H1 (cell line): Measurements from ENCODE around the gene FBN2. TPM values are rescaled to one million over a fixed set of nuclear protein-coding genes. Genes with fewer than 3 reads are reported as not detected.

Source experiments
- CTCF ChIA-PET: fragments of 300-600 bp; sonication (Branson Sonifier 250); formaldehyde crosslinking; loops from one replicate; lab custom pipeline; 2021; ENCODE audit not compliant: partially characterized antibody; lab: Charles Lee
- POLR2A ChIA-PET: fragments of 300-600 bp; sonication (Branson Sonifier 250); formaldehyde crosslinking; loops from one replicate; lab custom pipeline; 2021; ENCODE audit warnings: inconsistent platforms; ENCODE audit not compliant: partially characterized antibody; lab: Charles Lee
- DNase-seq, 2 experiments: peaks; one replicate each; pipeline versions ENCODE4 v3.0.0 to v3.0.0-alpha.2; 2010 to 2022; ENCODE audit warnings: low spot score in 2 of 2, low read depth in 1 of 2, mixed read lengths in 1 of 2
- FAIRE-seq: peaks from 2 replicates; lab custom pipeline; 2011; peaks lifted over from hg19 to GRCh38; lab: Jason Lieb, UNC
- H2AFZ ChIP-seq: 2 replicates; pipeline ENCODE4 v1.8.1; 2012; ENCODE audit warnings: low read length, inconsistent platforms
- H2AK5ac ChIP-seq: 2 replicates; pipeline ENCODE4 v1.6.1; 2013; ENCODE audit warnings: low read depth, low read length
- H2BK120ac ChIP-seq: replicated peaks from 2 replicates; pipeline ENCODE3; 2013; ENCODE audit warnings: low read depth, low read length, inconsistent platforms
- H2BK12ac ChIP-seq: 2 replicates; pipeline ENCODE4 v1.6.1; 2013; ENCODE audit warnings: low read depth, low read length
- H2BK15ac ChIP-seq: 2 replicates; pipeline ENCODE4 v1.6.1; 2013; ENCODE audit warnings: low read length
- H2BK20ac ChIP-seq: 2 replicates; pipeline ENCODE4 v1.6.1; 2013; ENCODE audit warnings: low read length
- H2BK5ac ChIP-seq: 2 replicates; pipeline ENCODE4 v1.6.1; 2013; ENCODE audit warnings: low read depth, low read length
- H3K14ac ChIP-seq: 2 replicates; pipeline ENCODE4 v1.6.1; 2013; ENCODE audit warnings: inconsistent platforms; ENCODE audit not compliant: insufficient read length
- H3K18ac ChIP-seq: 2 replicates; pipeline ENCODE4 v1.6.1; 2013; ENCODE audit warnings: low read length; ENCODE audit errors: extremely low read depth
- H3K23ac ChIP-seq: 2 replicates; pipeline ENCODE4 v1.6.1; 2013; ENCODE audit warnings: inconsistent platforms; ENCODE audit not compliant: insufficient read length
- H3K23me2 ChIP-seq: 2 replicates; pipeline ENCODE4 v1.6.1; 2013; ENCODE audit warnings: low read depth, low read length
- H3K27ac ChIP-seq: 2 replicates; pipeline ENCODE4 v1.6.1; 2011; ENCODE audit warnings: low read depth, low read length, inconsistent platforms
- H3K27me3 ChIP-seq, 4 experiments: replicated peaks in 1 of 4; 1 replicate in 1 of 4; 2 replicates in 3 of 4; pipeline versions ENCODE4 v1.6.1 to v1.8.1; 2011 to 2013; ENCODE audit warnings: low read length in 3 of 4, mild to moderate bottlenecking in 3 of 4, inconsistent platforms in 2 of 4, mixed read lengths in 2 of 4, moderate library complexity in 1 of 4; ENCODE audit not compliant: control insufficient read depth in 3 of 4, insufficient read depth in 3 of 4; ENCODE audit errors: extremely low read depth in 1 of 4
- H3K36me3 ChIP-seq, 4 experiments: 2 replicates each; pipeline versions ENCODE4 v1.6.1 to v1.8.1; 2011 to 2013; ENCODE audit warnings: mild to moderate bottlenecking in 4 of 4, low read length in 3 of 4, moderate library complexity in 2 of 4, control low read depth in 1 of 4, inconsistent platforms in 1 of 4; ENCODE audit not compliant: insufficient read depth in 4 of 4, control insufficient read depth in 2 of 4
- H3K4ac ChIP-seq: replicated peaks from 2 replicates; pipeline ENCODE3; 2013; ENCODE audit warnings: low read length, low read depth, mixed read lengths, inconsistent platforms; ENCODE audit not compliant: insufficient read length
- H3K4me1 ChIP-seq, 4 experiments: replicated peaks in 1 of 4; 1 replicate in 1 of 4; 2 replicates in 3 of 4; pipeline versions ENCODE4 v1.6.1 to v1.8.1; 2011 to 2013; ENCODE audit warnings: low read length in 3 of 4, inconsistent platforms in 2 of 4, mixed read lengths in 1 of 4; ENCODE audit not compliant: insufficient read depth in 4 of 4, control insufficient read depth in 3 of 4
- H3K4me2 ChIP-seq, 2 experiments: 2 replicates each; pipeline versions ENCODE4 v1.6.1 to v1.8.1; 2011 to 2013; ENCODE audit warnings: low read depth in 2 of 2, low read length in 2 of 2, control low read depth in 1 of 2, inconsistent platforms in 1 of 2, mild to moderate bottlenecking in 1 of 2; ENCODE audit not compliant: insufficient read depth in 1 of 2
- H3K4me3 ChIP-seq, 4 experiments: fragments of 200-600, 300-600 bp in 1 of 4; sonication (generic), shearing (Covaris generic), sonication (Bioruptor Twin) in 1 of 4; 2 replicates each; pipeline versions ENCODE4 v1.5.1 to v1.8.1; 2011 to 2016; ENCODE audit warnings: low read length in 4 of 4, low read depth in 3 of 4, control low read depth in 2 of 4, inconsistent platforms in 2 of 4, mild to moderate bottlenecking in 2 of 4, mixed read lengths in 1 of 4, moderate library complexity in 1 of 4; ENCODE audit not compliant: insufficient read depth in 2 of 4; ENCODE audit errors: extremely low read depth in 1 of 4
- H3K56ac ChIP-seq: replicated peaks from 2 replicates; pipeline ENCODE3; 2013; ENCODE audit warnings: low read depth, mild to moderate bottlenecking, mixed read lengths, low read length, inconsistent platforms; ENCODE audit not compliant: insufficient read length
- H3K79me1 ChIP-seq: 2 replicates; pipeline ENCODE4 v1.6.1; 2013; ENCODE audit warnings: low read depth, low read length, control low read depth
- H3K79me2 ChIP-seq, 2 experiments: 2 replicates each; pipeline versions ENCODE4 v1.6.1 to v1.8.1; 2012 to 2013; ENCODE audit warnings: low read length in 2 of 2, mild to moderate bottlenecking in 2 of 2, inconsistent platforms in 1 of 2; ENCODE audit not compliant: insufficient read depth in 2 of 2, control insufficient read depth in 1 of 2
- H3K9ac ChIP-seq, 4 experiments: replicated peaks in 1 of 4; 1 replicate in 1 of 4; 2 replicates in 3 of 4; pipeline versions ENCODE4 v1.6.1 to v1.8.1; 2011 to 2013; ENCODE audit warnings: low read depth in 3 of 4, low read length in 3 of 4, control low read depth in 2 of 4, mild to moderate bottlenecking in 2 of 4, moderate library complexity in 2 of 4, inconsistent platforms in 1 of 4; ENCODE audit errors: extremely low read depth in 1 of 4
- H3K9me3 ChIP-seq, 2 experiments: 2 replicates each; pipeline versions ENCODE4 v1.6.1 to v1.8.1; 2012 to 2013; ENCODE audit warnings: mild to moderate bottlenecking in 2 of 2, moderate library complexity in 2 of 2, control low read depth in 1 of 2, inconsistent platforms in 1 of 2, low read depth in 1 of 2, low read length in 1 of 2, mixed read lengths in 1 of 2; ENCODE audit not compliant: insufficient read depth in 2 of 2
- H4K20me1 ChIP-seq, 2 experiments: replicated peaks in 1 of 2; 2 replicates each; pipeline versions ENCODE3 to v1.8.1; 2011 to 2013; ENCODE audit warnings: inconsistent platforms in 2 of 2, low read length in 2 of 2, mild to moderate bottlenecking in 1 of 2; ENCODE audit not compliant: insufficient read depth in 2 of 2, control insufficient read depth in 1 of 2
- H4K5ac ChIP-seq: 2 replicates; pipeline ENCODE4 v1.6.1; 2013; ENCODE audit warnings: low read length, low read depth, mixed read lengths, inconsistent platforms; ENCODE audit not compliant: insufficient read length
- H4K8ac ChIP-seq: 2 replicates; pipeline ENCODE4 v1.8.0; 2013; ENCODE audit warnings: mild to moderate bottlenecking, moderate library complexity, low read length, inconsistent platforms; ENCODE audit not compliant: insufficient read depth; ENCODE audit errors: extremely low read depth
- H4K91ac ChIP-seq: replicated peaks from 2 replicates; pipeline ENCODE3; 2013; ENCODE audit warnings: low read length, mixed read lengths, inconsistent platforms; ENCODE audit not compliant: insufficient read length
- GABPA ChIP-seq: IDR thresholded peaks from 2 replicates; pipeline ENCODE4 v1.6.1; 2011; ENCODE audit warnings: mild to moderate bottlenecking, low read length, moderate library complexity, borderline replicate concordance; ENCODE audit not compliant: insufficient read depth
- POLR2AphosphoS5 ChIP-seq: IDR thresholded peaks from 2 replicates; pipeline ENCODE4 v1.6.1; 2011; ENCODE audit warnings: low read depth, low read length
- RNF2 ChIP-seq: fragments of 200-900, 300-1000 bp; sonication (generic); IDR thresholded peaks from 2 replicates; pipeline ENCODE4 v1.7.1; 2016; ENCODE audit warnings: borderline replicate concordance, low read depth, mild to moderate bottlenecking, antibody characterized with exemption, low read length; ENCODE audit not compliant: poor library complexity, severe bottlenecking; ENCODE audit errors: missing control alignments
- RXRA ChIP-seq: IDR thresholded peaks from 2 replicates; pipeline ENCODE4 v1.6.1; 2011; ENCODE audit warnings: low read depth, mild to moderate bottlenecking, low read length, moderate library complexity; ENCODE audit not compliant: insufficient read depth
- SIX5 ChIP-seq: IDR thresholded peaks from 2 replicates; pipeline ENCODE4 v1.6.1; 2011; ENCODE audit warnings: mild to moderate bottlenecking, low read depth, low read length
- TAF1 ChIP-seq: IDR thresholded peaks from 2 replicates; pipeline ENCODE4 v1.6.1; 2011; ENCODE audit warnings: mild to moderate bottlenecking, low read depth, low read length
- TCF12 ChIP-seq: IDR thresholded peaks from 2 replicates; pipeline ENCODE4 v1.6.1; 2011; ENCODE audit warnings: low read depth, mild to moderate bottlenecking, low read length
- WGBS, 2 experiments: shearing (Covaris generic) in 1 of 2; methylation state at CpG; one replicate each; pipeline versions ENCODE4 v1.1.6 to v1.1.7; 2013 to 2015; ENCODE audit warnings: low lambda C conversion rate in 2 of 2, mixed read lengths in 2 of 2, inconsistent platforms in 1 of 2, low coverage in 1 of 2, missing lambda C conversion rate in 1 of 2; ENCODE audit not compliant: insufficient replicate concordance in 2 of 2, insufficient coverage in 1 of 2, insufficient read length in 1 of 2; ENCODE audit errors: extremely low coverage in 1 of 2, missing lambda C conversion rate in 1 of 2; 5-methylcytosine and 5-hydroxymethylcytosine counted together
- polyA plus RNA-seq, 7 experiments: library from polyadenylated mRNA; depleted of rRNA in 3 of 7; stranded (reverse) in 5 of 7; unstranded in 2 of 7; fragments of >200 nt in 5 of 7; fragments of 200-250 nt in 2 of 7; gene quantifications; 1 replicate in 5 of 7; 2 replicates in 1 of 7; 4 replicates in 1 of 7; pipeline versions ENCODE4 v1.2.1 to v1.2.3, GENCODE V29; 2011 to 2013; ENCODE audit warnings: missing spikeins in 2 of 7, mixed read lengths in 2 of 7
- total RNA-seq: library from RNA; stranded (reverse); fragmentation: NEBNext Ultra II Directional; extraction: Animal tissue kit (Norgen Biotek cat#: 25700); gene quantifications from 2 replicates; pipeline ENCODE4 v1.2.1, GENCODE V29; 2021

The FBN2 gene
- total and polyA plus RNA-seq, 2 of the 8 experiments (the other 6 are each of a cell fraction or from before 2014, with no cell fraction given), result 14.1 to 16.3 TPM

GRCh38 chr5:128472919-128473318, 65.1 kb downstream of the FBN2 start:
- H3K23me2 ChIP-seq, result no peaks in the 10 kb centered on the region
- no peak overlapping the region for H2BK120ac ChIP-seq
- H3K27ac ChIP-seq, result no peak overlapping the region
- H3K56ac ChIP-seq, result no peak overlapping the region
- ChIA-PET POLR2A (no interaction called here), CTCF (interaction anchor here (0.6 kb wide), 2 partner anchors 10 to 1390 kb away, joined by 3 to 4 read pairs; no protein-coding TSS in a partner anchor)
- H4K5ac ChIP-seq, result no peak overlapping the region
- no peak overlapping the region for H2BK15ac ChIP-seq
- H2BK5ac ChIP-seq, result no peak overlapping the region
- no peak overlapping the region for H2BK20ac ChIP-seq
- no peak overlapping the region for H3K4me3 ChIP-seq
- WGBS, 2 experiments, result 87% methylated on average over 4 of the region's 4 CpGs; no CpG with 5 or more reads in 1 of the 2 experiments
- H3K23ac ChIP-seq, result no peak overlapping the region
- no peak overlapping the region for H2AK5ac ChIP-seq
- no peaks in the 10 kb centered on the region for H3K27me3 ChIP-seq
- no peaks in the 10 kb centered on the region for H4K20me1 ChIP-seq
- no peak overlapping the region for H4K8ac ChIP-seq
- H2BK12ac ChIP-seq, result no peak overlapping the region
- H3K14ac ChIP-seq, result no peak overlapping the region
- no peak overlapping the region for H2AFZ ChIP-seq
- no peak overlapping the region for H4K91ac ChIP-seq
- H3K9ac ChIP-seq, result no peak overlapping the region
- H3K9me3 ChIP-seq, result no peaks in the 10 kb centered on the region
- no peak for DNase-seq
- no peaks in the 10 kb centered on the region for H3K4me1 ChIP-seq
- no peak for FAIRE-seq
- H3K18ac ChIP-seq, result no peak overlapping the region
- H3K36me3 ChIP-seq, result no peaks in the 10 kb centered on the region
- no peaks in the 10 kb centered on the region for H3K79me2 ChIP-seq
- no peaks in the 10 kb centered on the region for H3K79me1 ChIP-seq
- H3K4me2 ChIP-seq, result no peak overlapping the region
- H3K4ac ChIP-seq, result no peak overlapping the region
- TF ChIP-seq TCF12 (no peak), GABPA (no peak), POLR2AphosphoS5 (no peak), TAF1 (no peak), SIX5 (no peak), RNF2 (no peak), RXRA (no peak)
